Cardiac muscle cell (in vitro differentiated cells and primary cell): Measurements from ENCODE around the gene SMARCE1. TPM values are rescaled to one million over a fixed set of nuclear protein-coding genes. Genes with fewer than 3 reads are reported as not detected.

ENCODE experiments used
- DNase-seq, 2 donors: peaks; one replicate each; pipeline versions ENCODE4 v3.0.0 to v3.0.0-alpha.2; 2010 to 2017; ENCODE audit warnings: low read depth in 1 of 2, low spot score in 1 of 2
- H3K27ac ChIP-seq: fragments of 200-600 bp; sonication (generic); 2 replicates; pipeline ENCODE4 v1.5.1; 2016
- H3K27me3 ChIP-seq: fragments of 200-600 bp; sonication (generic); 2 replicates; pipeline ENCODE4 v1.6.0; 2016; ENCODE audit warnings: control low read depth
- H3K36me3 ChIP-seq: fragments of 200-600 bp; sonication (generic); 2 replicates; pipeline ENCODE4 v1.5.1; 2016; ENCODE audit warnings: control low read depth
- H3K4me1 ChIP-seq: fragments of 200-600 bp; sonication (generic); 2 replicates; pipeline ENCODE4 v1.8.1; 2017; ENCODE audit warnings: low read depth, mild to moderate bottlenecking, mixed run types
- H3K4me3 ChIP-seq: fragments of 200-600 bp; sonication (generic); 2 replicates; pipeline ENCODE4 v1.5.1; 2016; ENCODE audit warnings: mild to moderate bottlenecking
- H3K9me3 ChIP-seq: fragments of 200-600 bp; sonication (generic); 2 replicates; pipeline ENCODE4 v1.5.1; 2017; ENCODE audit warnings: low read depth, mild to moderate bottlenecking, control low read depth
- polyA plus RNA-seq: library from polyadenylated mRNA; unstranded; fragments of >200 nt; fragmentation: Nextera tagmentation; extraction: Ambion mirVana; gene quantifications from 2 replicates; pipeline ENCODE4 v1.2.1, GENCODE V29; 2016
- total RNA-seq: library from RNA; depleted of rRNA; stranded (reverse); fragments of >200 nt; gene quantifications from 2 replicates; pipeline ENCODE4 v1.2.3, GENCODE V29; 2016
- TF ChIP-seq, protein P1 (sequence below): IDR thresholded peaks from 2 replicates; pipeline ENCODE4 v1.5.1; 2012; ENCODE audit warnings: low read depth, mild to moderate bottlenecking, low read length

The SMARCE1 gene
- total and polyA plus RNA-seq, 2 experiments from 2014 or later, result 192 to 195 TPM

DNA sequence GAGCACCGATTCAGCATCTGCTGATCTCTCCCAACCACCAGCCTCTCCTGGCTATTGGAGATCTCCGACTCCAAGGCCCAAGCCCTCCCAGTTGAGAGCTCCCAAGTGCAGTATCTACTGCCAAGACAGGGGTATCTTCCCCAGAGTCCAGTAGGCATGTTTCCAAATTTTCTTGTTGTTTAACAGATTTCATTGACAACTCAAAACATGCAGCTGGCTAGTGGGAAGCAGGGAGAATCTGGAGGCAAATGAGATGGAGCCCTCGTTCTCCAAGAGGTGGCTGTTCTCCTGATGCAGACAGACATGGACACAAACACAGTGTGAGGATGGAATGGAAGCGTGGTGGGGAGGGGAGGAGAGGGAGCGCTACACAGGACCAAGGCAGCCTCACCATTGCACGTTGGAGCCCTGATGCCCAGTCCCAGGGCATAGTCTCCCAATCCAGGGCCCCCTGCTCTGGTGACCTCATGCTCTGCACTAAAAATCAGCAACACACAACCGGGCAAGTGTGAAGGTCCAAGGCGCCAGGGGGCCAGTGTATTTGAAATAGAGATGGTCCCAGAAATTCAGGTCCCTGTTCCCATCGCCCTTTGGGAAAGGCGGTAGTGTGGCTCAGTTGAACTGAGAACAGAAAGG, 31.7 kb downstream of the SMARCE1 start:
- TF ChIP-seq, protein P1, sequence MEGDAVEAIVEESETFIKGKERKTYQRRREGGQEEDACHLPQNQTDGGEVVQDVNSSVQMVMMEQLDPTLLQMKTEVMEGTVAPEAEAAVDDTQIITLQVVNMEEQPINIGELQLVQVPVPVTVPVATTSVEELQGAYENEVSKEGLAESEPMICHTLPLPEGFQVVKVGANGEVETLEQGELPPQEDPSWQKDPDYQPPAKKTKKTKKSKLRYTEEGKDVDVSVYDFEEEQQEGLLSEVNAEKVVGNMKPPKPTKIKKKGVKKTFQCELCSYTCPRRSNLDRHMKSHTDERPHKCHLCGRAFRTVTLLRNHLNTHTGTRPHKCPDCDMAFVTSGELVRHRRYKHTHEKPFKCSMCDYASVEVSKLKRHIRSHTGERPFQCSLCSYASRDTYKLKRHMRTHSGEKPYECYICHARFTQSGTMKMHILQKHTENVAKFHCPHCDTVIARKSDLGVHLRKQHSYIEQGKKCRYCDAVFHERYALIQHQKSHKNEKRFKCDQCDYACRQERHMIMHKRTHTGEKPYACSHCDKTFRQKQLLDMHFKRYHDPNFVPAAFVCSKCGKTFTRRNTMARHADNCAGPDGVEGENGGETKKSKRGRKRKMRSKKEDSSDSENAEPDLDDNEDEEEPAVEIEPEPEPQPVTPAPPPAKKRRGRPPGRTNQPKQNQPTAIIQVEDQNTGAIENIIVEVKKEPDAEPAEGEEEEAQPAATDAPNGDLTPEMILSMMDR, result no peak
- no peaks in the 10 kb centered on the region for H3K27me3 ChIP-seq
- H3K9me3 ChIP-seq, result no peaks in the 10 kb centered on the region
- H3K36me3 ChIP-seq, result no peaks in the 10 kb centered on the region
- H3K4me1 ChIP-seq, result no peaks in the 10 kb centered on the region
- no peak overlapping the region for H3K4me3 ChIP-seq
- no peak for DNase-seq
- no peak overlapping the region for H3K27ac ChIP-seq

GRCh38 chr17:40615068-40615840, 32.4 kb downstream of the SMARCE1 start:
- Histone ChIP-seq H3K36me3 (no peaks in the 10 kb centered on the region), H3K27me3 (no peaks in the 10 kb centered on the region), H3K4me1 (no peaks in the 10 kb centered on the region), H3K9me3 (no peaks in the 10 kb centered on the region), H3K4me3 (no peak overlapping the region), H3K27ac (no peak overlapping the region)
- TF ChIP-seq, protein P1, result peak; percentile 54
- peak; percentile 64 to 66 for DNase-seq

DNA sequence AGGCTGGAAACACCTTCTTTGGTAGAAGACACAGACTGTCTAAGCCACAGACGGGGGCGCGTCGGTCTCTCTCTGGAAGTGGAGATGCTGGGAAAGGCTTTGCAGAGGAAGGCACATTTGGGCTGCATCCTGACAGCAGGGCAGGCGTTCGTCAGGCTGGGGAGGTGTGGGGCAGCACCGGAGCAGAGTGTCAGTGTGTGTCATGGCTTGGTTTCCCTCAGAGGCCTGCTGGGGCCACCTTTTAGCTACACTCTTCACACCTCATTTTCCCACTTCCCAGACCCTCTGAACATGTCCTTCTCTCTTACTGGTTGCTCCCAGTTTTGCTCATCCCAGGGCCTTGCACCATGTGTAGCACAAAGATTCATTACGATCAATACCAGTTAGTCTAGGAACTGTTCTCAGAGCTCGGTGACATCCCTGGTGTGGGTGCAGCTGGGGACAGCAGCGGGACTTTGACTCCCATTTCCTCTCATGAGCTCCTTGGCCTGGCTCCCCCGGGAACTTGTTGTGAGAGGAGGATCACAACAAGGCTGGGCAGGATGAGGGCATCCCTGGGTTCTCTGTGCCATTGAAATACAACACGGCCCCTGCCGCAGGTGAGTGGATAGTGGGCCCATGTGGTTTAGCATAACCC, 33.1 kb downstream of the SMARCE1 start:
- no peaks in the 10 kb centered on the region for H3K9me3 ChIP-seq
- no peaks in the 10 kb centered on the region for H3K27me3 ChIP-seq
- no peak overlapping the region for H3K27ac ChIP-seq
- no peak overlapping the region for H3K4me3 ChIP-seq
- TF ChIP-seq, protein P1, result no peak
- H3K4me1 ChIP-seq, result no peaks in the 10 kb centered on the region
- DNase-seq, result no peak
- no peaks in the 10 kb centered on the region for H3K36me3 ChIP-seq

- TF ChIP-seq, protein P1, result no peak
- Histone ChIP-seq H3K4me1 (no peaks in the 10 kb centered on the region), H3K27ac (no peak overlapping the region), H3K36me3 (no peaks in the 10 kb centered on the region), H3K4me3 (no peak overlapping the region), H3K27me3 (no peaks in the 10 kb centered on the region), H3K9me3 (no peaks in the 10 kb centered on the region)
- no peak for DNase-seq
Measured at GRCh38 chr17:40613467-40614154, 34.0 kb downstream of the SMARCE1 start.

- DNase-seq, result no peak
- TF ChIP-seq, protein P1, result no peak
- H3K36me3 ChIP-seq, result no peaks in the 10 kb centered on the region
- no peaks in the 10 kb centered on the region for H3K9me3 ChIP-seq
- H3K4me1 ChIP-seq, result no peaks in the 10 kb centered on the region
- H3K4me3 ChIP-seq, result no peak overlapping the region
- H3K27ac ChIP-seq, result no peak overlapping the region
- no peaks in the 10 kb centered on the region for H3K27me3 ChIP-seq
Measured at GRCh38 chr17:40612599-40613244, 34.9 kb downstream of the SMARCE1 start.
